T-helper 1 cell treated with Interleukin-12 subunit alpha and Interleukin-12 subunit beta and Interleukin-4 antibody, amounts not matched to agents 30 ng/mL and 1 ng/mL, for 36 hours (primary cell): ENCODE results near the gene GCN1. TPM values are rescaled to one million over a fixed set of nuclear protein-coding genes. Genes with fewer than 3 reads are reported as not detected.

Experiments used
- intact Hi-C: fragments of 100-400 bp; cut with micrococcal nuclease; formaldehyde crosslinking; loops from one replicate; pipeline ENCODE4 v1.15.1; 2024
- total RNA-seq: library from RNA; stranded (reverse); gene quantifications from 2 replicates; pipeline ENCODE4 v1.2.3, GENCODE V29; 2022

The GCN1 gene
- total RNA-seq, 1 donor from 2014 or later = 140 TPM

- intact Hi-C loops = no loop called here
Observed at GRCh38 chr12:120095736-120096135, 98.8 kb downstream of the GCN1 start.

- intact Hi-C loops = no loop called here
Observed at GRCh38 chr12:120095331-120095730, 99.2 kb downstream of the GCN1 start.

GRCh38 chr12:120094485-120094884 lies 100.0 kb downstream of the GCN1 start:
- intact Hi-C loops = no loop called here

- intact Hi-C loops = no loop called here
Observed at GRCh38 chr12:120093592-120094355, 100.7 kb downstream of the GCN1 start.

- intact Hi-C loops = no loop called here
Observed at GRCh38 chr12:120093336-120093591, 101.3 kb downstream of the GCN1 start.

- intact Hi-C loops = no loop called here
Observed at GRCh38 chr12:120092551-120093335, 101.8 kb downstream of the GCN1 start.

GRCh38 chr12:120091371-120092090 lies 103.0 kb downstream of the GCN1 start:
- intact Hi-C loops = no loop called here

GRCh38 chr12:120090626-120091295 lies 103.8 kb downstream of the GCN1 start:
- intact Hi-C loops = no loop called here

- intact Hi-C loops = no loop called here
Observed at GRCh38 chr12:120090206-120090605, 104.3 kb downstream of the GCN1 start.

GRCh38 chr12:120089796-120090195 lies 104.7 kb downstream of the GCN1 start:
- intact Hi-C loops = no loop called here

- intact Hi-C loops = no loop called here
Observed at GRCh38 chr12:120089105-120089504, 105.4 kb downstream of the GCN1 start.

- intact Hi-C loops = loop anchor here (1.0 kb wide), 13 partner anchors 29 to 420 kb away; partner anchors contain the start of genes CIT, RAB35 and RPLP0
Observed at GRCh38 chr12:120086801-120087621, 107.5 kb downstream of the GCN1 start.

GRCh38 chr12:120085920-120086645 lies 108.4 kb downstream of the GCN1 start:
- intact Hi-C loops = no loop called here

GRCh38 chr12:120081641-120082040 lies 112.9 kb downstream of the GCN1 start:
- intact Hi-C loops = no loop called here

GRCh38 chr12:120079411-120080400 lies 114.8 kb downstream of the GCN1 start:
- intact Hi-C loops = no loop called here

- intact Hi-C loops = no loop called here
Observed at GRCh38 chr12:120078868-120079267, 115.6 kb downstream of the GCN1 start.

- intact Hi-C loops = no loop called here
Observed at GRCh38 chr12:120077260-120077659, 117.3 kb downstream of the GCN1 start.
